GM13976 (cell line): ENCODE data around the gene FCSK.

Experiments used
- DNase-seq: peaks from one replicate; pipeline ENCODE4 v3.0.0; 2012; ENCODE audit warnings: low spot score
- in situ Hi-C: fragments of 300-500 bp; cut with MboI; formaldehyde crosslinking; loops from one replicate; pipeline ENCODE4 v1.12.0; 2022; ENCODE audit warnings: low sequenced_read_pairs, mixed read lengths, inconsistent platforms; ENCODE audit not compliant: unreplicated experiment
- TF ChIP-seq, protein P1 (sequence below): IDR thresholded peaks from 2 replicates; pipeline ENCODE4 v1.5.1; 2012; ENCODE audit warnings: borderline replicate concordance, mild to moderate bottlenecking; ENCODE audit not compliant: insufficient read depth; ENCODE audit errors: extremely low read depth, missing control alignments, control extremely low read depth

FCSK gene

DNA sequence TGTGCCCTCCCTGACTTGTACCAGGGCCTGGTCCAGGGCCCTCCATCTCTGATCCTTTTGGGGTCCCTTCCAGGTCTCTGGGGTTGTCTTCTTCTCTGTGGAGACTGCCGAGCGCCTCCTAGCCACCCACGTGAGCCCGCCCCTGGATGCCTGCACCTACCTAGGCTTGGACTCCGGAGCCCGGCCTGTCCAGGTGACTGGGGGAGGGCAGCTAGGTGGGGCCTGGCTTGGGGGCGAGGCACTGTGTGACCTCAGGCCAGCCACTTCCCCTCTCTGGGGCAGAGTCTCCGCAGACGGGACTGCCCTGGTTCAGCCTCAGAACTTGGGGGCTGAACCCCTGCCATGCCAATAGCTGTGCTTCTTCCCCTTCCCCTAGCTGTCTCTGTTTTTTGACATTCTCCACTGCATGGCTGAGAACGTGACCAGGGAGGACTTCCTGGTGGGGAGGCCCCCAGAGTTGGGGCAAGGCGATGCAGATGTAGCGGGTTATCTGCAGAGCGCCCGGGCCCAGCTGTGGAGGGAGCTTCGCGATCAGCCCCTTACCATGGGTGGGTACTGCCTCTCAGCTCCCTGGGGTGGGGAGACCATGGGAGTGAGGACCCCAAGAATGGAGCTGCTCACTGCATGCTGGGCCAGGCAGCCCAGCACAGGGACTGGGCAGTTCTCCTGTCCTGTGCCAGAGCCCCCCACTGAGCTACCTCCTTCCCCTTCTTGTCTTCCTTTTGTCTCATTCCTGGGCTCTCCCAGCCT lies 14.6 kb downstream of the FCSK start:
- peak; percentile 22 for DNase-seq
- in situ Hi-C loops, result no loop called here
- TF ChIP-seq, protein P1, sequence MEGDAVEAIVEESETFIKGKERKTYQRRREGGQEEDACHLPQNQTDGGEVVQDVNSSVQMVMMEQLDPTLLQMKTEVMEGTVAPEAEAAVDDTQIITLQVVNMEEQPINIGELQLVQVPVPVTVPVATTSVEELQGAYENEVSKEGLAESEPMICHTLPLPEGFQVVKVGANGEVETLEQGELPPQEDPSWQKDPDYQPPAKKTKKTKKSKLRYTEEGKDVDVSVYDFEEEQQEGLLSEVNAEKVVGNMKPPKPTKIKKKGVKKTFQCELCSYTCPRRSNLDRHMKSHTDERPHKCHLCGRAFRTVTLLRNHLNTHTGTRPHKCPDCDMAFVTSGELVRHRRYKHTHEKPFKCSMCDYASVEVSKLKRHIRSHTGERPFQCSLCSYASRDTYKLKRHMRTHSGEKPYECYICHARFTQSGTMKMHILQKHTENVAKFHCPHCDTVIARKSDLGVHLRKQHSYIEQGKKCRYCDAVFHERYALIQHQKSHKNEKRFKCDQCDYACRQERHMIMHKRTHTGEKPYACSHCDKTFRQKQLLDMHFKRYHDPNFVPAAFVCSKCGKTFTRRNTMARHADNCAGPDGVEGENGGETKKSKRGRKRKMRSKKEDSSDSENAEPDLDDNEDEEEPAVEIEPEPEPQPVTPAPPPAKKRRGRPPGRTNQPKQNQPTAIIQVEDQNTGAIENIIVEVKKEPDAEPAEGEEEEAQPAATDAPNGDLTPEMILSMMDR, result no peak

DNA sequence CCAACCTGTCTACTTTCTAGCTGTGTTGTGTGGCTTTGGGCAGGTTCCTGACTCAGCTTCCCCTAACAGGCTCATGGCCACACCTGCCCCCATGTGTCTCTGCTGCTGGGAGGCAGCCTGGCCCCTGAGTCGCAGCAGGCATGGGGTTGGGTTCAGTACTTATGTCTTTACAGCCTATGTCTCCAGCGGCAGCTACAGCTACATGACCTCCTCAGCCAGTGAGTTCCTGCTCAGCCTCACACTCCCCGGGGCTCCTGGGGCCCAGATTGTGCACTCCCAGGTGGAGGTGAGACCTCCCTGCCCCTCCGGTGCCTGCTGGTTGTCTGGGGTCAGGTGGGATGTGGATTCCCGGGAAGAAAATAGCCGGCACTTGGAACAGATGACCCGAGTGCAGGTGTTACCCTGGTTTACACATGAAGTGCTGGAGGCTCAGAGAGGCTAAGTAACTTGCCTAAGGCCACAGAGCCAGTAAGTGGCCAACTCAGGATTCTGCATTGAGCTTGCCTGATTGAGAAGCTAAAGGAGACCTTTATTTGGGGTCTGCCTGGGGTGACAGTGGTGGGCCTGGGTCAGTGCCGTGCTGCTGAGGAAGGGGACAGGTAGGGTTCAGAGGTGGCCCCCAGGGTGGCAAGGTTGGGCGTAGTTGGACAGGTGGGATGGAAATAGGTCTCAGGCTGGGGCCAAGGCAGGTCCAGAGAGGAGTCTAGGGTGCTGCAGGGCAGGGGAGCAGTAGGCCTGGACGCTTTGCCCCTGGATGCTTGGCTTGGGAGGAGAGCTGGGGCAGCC lies 15.9 kb downstream of the FCSK start:
- TF ChIP-seq, protein P1, result no peak
- peak; percentile 25 for DNase-seq
- in situ Hi-C loops, result no loop called here

DNA sequence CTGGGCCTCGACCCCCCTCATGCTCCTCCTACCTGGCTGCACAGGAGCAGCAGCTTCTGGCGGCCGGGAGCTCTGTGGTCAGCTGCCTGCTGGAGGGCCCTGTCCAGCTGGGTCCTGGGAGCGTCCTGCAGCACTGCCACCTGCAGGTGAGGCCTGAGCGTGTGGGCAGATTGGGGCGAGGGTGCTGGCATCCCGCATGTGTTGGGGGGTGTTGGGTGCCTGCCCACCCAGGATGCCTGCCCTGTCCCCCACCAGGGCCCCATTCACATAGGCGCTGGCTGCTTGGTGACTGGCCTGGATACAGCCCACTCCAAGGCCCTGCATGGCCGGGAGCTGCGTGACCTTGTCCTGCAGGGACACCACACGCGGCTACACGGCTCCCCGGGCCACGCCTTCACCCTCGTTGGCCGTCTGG lies 16.5 kb downstream of the FCSK start:
- no peak for DNase-seq
- in situ Hi-C loops, result no loop called here
- TF ChIP-seq, protein P1, result peak; percentile 10

DNA sequence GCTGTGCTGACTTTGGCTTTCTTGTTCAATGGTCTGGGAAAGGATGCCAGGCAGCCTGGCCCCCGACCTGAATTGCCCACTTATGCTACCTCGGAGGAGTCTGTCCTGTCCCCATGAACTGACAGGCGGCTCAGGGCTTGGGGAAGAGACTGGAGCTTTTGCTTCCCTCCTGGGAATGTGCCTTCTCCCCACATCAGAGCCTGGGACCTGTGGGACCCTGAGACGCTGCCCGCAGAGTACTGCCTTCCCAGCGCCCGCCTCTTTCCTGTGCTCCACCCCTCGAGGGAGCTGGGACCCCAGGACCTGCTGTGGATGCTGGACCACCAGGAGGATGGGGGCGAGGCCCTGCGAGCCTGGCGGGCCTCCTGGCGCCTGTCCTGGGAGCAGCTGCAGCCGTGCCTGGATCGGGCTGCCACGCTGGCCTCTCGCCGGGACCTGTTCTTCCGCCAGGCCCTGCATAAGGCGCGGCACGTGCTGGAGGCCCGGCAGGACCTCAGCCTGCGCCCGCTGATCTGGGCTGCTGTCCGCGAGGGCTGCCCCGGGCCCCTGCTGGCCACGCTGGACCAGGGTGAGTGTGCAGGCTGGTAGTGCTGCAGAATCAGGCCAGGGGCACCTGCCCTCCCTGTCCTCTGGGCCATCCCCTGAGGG lies 18.5 kb downstream of the FCSK start:
- TF ChIP-seq, protein P1, result no peak
- in situ Hi-C loops, result no loop called here

DNA sequence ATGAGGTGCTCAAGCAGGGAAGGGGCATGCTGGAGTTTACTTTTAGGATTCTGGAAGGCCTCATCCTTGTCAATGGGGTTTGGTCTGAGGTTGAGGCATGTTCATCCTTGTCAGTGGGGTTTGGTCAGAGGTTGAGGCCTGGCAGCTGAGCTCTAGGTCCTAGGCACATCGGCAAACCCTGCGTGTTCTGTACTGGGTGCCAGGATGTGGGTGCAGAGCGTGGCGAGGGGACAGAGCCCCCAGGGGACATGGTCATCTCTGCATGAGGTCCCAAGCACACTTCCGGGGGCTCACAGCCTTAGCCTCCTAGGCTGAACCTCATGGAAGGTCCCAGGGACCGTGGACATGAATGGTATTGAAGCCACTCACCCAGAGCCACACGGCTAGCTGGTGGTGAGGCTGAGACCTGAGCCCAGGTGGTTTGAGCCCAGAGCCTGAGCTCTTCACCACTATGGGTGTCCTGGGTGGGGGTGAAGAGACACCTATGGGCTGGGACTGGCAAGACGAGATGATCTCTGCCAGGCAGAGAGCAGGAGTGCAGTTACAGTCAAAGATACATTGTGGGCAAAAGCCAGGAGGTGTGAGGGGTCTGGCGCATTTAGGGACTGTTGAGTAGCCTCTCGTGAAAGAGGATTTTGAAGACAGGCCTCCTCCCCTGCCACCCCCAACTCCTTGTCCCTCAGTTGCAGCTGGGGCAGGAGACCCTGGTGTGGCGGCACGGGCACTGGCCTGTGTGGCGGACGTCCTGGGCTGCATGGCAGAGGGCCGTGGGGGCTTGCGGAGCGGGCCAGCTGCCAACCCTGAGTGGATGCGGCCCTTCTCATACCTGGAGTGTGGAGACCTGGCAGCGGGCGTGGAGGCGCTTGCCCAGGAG lies 19.3 kb downstream of the FCSK start:
- TF ChIP-seq, protein P1, result no peak
- in situ Hi-C loops, result no loop called here
- peak; percentile 32 for DNase-seq

More for the DNA sequence above, 18.5 kb downstream of the FCSK start:
- DNase-seq, result no peak

DNA sequence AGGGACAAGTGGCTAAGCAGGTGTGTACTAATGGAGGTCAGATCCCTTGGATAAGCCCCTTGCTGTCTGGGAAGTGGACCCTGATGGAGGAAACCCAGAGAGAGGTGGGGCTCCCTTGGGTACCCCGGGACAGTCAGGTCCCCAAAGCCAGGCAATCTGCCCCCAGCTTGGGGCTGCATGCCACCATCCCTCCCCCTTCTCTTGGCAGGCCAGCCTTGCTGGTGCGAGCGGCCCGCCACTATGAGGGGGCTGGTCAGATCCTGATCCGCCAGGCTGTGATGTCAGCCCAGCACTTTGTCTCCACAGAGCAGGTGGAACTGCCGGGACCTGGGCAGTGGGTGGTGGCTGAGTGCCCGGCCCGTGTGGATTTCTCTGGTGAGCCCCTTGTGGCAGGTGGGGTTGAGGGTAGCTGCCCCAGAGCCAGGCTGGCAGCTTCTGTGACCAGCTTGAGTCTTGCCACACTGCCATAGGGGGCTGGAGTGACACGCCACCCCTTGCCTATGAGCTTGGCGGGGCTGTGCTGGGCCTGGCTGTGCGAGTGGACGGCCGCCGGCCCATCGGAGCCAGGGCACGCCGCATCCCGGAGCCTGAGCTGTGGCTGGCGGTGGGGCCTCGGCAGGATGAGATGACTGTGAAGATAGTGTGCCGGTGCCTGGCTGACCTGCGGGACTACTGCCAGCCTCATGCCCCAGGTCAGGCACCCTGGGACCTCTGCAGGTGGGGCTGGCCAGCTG lies 20.1 kb downstream of the FCSK start:
- TF ChIP-seq, protein P1, result no peak

More for the DNA sequence above, 20.1 kb downstream of the FCSK start:
- no peak for DNase-seq
- in situ Hi-C loops, result no loop called here
